ENCODE data around the gene LRRC25.
A peak's percentile ranks its signal among the peaks of the same experiment; 100 is the strongest.

Gene LRRC25

DNA sequence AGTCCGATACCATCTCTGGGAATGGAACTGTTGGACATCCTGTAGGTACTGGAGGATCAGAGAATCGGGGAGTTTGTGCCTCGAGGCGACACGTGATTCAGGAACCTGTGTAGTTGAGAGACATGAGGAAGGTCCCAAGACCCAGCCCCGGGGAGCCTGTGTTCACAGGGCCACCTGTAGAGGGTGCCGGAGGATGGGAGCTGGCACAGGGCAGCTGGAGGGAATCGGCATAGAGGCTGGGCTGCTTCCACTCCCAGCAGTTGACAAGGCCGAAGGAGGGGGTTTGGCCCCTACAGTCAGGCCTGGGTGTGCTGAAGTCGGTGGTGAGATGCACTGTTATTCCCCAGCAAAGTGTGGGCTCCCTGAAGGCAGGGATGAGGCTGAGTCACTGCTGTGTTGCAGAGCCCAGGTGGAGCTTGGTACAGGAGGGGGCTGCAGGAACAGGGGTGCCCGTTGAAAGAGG, 43.0 kb upstream of the LRRC25 start (continued):
- TF ChIP-seq ZNF175 (tag by site-specific recombination; IDR thresholded peaks at IDR 0.05) = no peak
- TF ChIP-seq ZNF341 (tag by site-specific recombination; IDR thresholded peaks at IDR 0.05; ENCODE audit: low read depth) = no peak
- no peak for TF ChIP-seq WT1 (tag by site-specific recombination; IDR thresholded peaks at IDR 0.05)

DNA sequence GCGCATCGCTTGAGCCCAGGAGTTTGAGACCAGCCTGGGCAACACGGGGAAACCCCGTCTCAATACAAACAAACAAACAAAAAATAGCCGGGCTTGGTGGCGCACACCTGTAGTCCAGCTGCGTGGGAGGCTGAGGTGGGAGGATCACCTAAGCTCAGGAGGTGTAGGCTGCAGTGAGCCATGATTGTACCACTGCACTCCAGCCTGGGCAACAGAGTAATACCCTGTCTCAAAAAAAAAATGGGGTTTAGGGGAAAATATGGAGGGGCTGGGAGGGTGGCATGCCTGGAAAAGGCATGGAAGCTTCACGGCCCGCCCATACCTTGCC, 42.5 kb upstream of the LRRC25 start:
- POLR2A ChIA-PET = interaction anchor here (0.5 to 1.8 kb wide), 3 partner anchors 118 to 253 kb away, joined by 3 to 5 read pairs (median 4); partner anchors contain the start of genes KXD1 and UBA52
- peaks cover 9% of the 10 kb centered on the region for H3K4me1 ChIP-seq (ENCODE audit: control insufficient read depth, insufficient read depth, low read length)
- H3K36me3 ChIP-seq (ENCODE audit: control insufficient read depth in 2 of 2, insufficient read depth in 1 of 2, low read length in 2 of 2) = peaks cover 1 to 34% of the 10 kb centered on the region in 2 experiments; a peak in 2 of 3 replicates
- no peak overlapping the region for H3K4me3 ChIP-seq (ENCODE audit: low read depth, low read length)
- H3K9me3 ChIP-seq (ENCODE audit: control insufficient read depth, insufficient read depth, low read depth, low read length) = no peaks in the 10 kb centered on the region
- CTCF ChIA-PET = interaction anchor here (0.8 to 3.2 kb wide), 7 partner anchors 9 to 30 kb away, joined by 3 to 25 read pairs (median 5); no protein-coding TSS in a partner anchor
- H3K27ac ChIP-seq (ENCODE audit: extremely low read depth, low read depth, low read length) = no peak overlapping the region; the same call in 1 of the 2 replicates
- TF ChIP-seq EGR2 (tag by site-specific recombination; IDR thresholded peaks at IDR 0.05; ENCODE audit: low read depth) (peak; percentile 60), KLF8 (tag by site-specific recombination; IDR thresholded peaks at IDR 0.05) (no peak), GLIS1 (tag by site-specific recombination; IDR thresholded peaks at IDR 0.05) (peak; percentile 36; the same call in 1 of the 2 replicates), ZFHX2 (tag by site-specific recombination; conservative IDR thresholded peaks at IDR 0.05) (peak; percentile 82), ZNF621 (tag by site-specific recombination; IDR thresholded peaks at IDR 0.05) (no peak)
- TF ChIP-seq, protein P1, sequence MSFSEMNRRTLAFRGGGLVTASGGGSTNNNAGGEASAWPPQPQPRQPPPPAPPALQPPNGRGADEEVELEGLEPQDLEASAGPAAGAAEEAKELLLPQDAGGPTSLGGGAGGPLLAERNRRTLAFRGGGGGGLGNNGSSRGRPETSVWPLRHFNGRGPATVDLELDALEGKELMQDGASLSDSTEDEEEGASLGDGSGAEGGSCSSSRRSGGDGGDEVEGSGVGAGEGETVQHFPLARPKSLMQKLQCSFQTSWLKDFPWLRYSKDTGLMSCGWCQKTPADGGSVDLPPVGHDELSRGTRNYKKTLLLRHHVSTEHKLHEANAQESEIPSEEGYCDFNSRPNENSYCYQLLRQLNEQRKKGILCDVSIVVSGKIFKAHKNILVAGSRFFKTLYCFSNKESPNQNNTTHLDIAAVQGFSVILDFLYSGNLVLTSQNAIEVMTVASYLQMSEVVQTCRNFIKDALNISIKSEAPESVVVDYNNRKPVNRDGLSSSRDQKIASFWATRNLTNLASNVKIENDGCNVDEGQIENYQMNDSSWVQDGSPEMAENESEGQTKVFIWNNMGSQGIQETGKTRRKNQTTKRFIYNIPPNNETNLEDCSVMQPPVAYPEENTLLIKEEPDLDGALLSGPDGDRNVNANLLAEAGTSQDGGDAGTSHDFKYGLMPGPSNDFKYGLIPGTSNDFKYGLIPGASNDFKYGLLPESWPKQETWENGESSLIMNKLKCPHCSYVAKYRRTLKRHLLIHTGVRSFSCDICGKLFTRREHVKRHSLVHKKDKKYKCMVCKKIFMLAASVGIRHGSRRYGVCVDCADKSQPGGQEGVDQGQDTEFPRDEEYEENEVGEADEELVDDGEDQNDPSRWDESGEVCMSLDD (tag by site-specific recombination; IDR thresholded peaks at IDR 0.05) = peak; percentile 26; the same call in 1 of the 2 replicates
- TF ChIP-seq, protein P2, sequence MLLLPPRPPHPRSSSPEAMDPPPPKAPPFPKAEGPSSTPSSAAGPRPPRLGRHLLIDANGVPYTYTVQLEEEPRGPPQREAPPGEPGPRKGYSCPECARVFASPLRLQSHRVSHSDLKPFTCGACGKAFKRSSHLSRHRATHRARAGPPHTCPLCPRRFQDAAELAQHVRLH (tag by site-specific recombination; IDR thresholded peaks at IDR 0.05) = 0 out of 2 replicates have a peak, but pooled peaks have one; percentile 43
- TF ChIP-seq, protein P3, sequence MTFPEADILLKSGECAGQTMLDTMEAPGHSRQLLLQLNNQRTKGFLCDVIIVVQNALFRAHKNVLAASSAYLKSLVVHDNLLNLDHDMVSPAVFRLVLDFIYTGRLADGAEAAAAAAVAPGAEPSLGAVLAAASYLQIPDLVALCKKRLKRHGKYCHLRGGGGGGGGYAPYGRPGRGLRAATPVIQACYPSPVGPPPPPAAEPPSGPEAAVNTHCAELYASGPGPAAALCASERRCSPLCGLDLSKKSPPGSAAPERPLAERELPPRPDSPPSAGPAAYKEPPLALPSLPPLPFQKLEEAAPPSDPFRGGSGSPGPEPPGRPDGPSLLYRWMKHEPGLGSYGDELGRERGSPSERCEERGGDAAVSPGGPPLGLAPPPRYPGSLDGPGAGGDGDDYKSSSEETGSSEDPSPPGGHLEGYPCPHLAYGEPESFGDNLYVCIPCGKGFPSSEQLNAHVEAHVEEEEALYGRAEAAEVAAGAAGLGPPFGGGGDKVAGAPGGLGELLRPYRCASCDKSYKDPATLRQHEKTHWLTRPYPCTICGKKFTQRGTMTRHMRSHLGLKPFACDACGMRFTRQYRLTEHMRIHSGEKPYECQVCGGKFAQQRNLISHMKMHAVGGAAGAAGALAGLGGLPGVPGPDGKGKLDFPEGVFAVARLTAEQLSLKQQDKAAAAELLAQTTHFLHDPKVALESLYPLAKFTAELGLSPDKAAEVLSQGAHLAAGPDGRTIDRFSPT (tag by site-specific recombination; IDR thresholded peaks at IDR 0.05) = no peak

DNA sequence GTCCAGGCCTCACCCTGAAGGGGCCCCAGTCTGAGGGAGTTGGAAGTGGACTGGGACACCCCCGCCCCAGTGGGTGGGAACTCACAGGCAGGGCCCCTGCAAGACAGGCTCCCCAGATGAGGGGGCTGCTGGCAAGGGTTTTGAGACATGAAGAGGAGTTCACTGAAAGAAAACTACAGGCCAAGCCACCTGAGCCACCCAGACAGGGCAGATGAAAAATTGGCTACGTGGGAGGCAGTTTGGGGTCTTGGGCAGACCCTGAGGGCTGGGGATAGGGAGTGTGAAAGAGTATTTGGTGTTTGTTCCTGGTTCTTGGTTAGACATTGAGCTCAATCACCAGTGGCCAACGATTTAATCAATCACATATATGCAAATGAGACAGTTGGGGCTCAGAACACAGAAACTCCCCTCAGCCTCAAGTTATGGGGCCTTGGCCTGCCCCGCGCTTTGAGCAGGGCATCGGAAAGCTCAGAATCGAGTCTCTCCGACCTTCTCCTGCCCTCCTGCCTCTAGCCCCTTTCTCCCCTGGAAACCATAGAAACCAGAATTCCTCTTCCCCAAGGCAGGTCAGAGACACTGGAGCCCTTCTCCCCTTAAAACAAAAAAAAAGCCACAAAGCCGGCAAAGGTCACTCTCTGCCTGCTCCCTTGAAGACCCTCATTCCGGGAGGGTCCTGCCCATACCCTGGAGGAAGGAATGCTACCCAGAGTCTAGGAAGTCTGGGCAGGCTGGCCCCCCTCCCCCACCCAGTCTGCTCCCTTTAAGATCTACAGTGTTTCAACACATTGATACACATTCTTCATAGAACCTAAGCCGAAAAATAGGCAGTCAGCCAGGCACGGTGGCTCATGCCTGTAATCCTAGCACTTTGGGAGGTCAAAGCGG, 41.8 kb upstream of the LRRC25 start:
- H3K4me1 ChIP-seq (ENCODE audit: control insufficient read depth, insufficient read depth, low read length) = peaks cover 13% of the 10 kb centered on the region
- H3K4me3 ChIP-seq (ENCODE audit: low read depth, low read length) = no peak overlapping the region
- ChIA-PET CTCF (interaction anchor here (0.6 to 3.2 kb wide), 6 partner anchors 12 to 544 kb away, joined by 3 to 25 read pairs (median 4); partner anchors contain the start of gene REX1BD), POLR2A (interaction anchor here (1.0 to 1.8 kb wide), 3 partner anchors 14 to 480 kb away, joined by 4 read pairs; partner anchors contain the start of genes COPE, DDX49 and UBA52)
- peak; percentile 100 for TF ChIP-seq ZFP3 (tag by site-specific recombination; IDR thresholded peaks at IDR 0.05; ENCODE audit: low read depth)
- TF ChIP-seq ZNF664 (tag by site-specific recombination; IDR thresholded peaks at IDR 0.05) = peak; percentile 79
- TF ChIP-seq ZBTB48 (tag by site-specific recombination; IDR thresholded peaks at IDR 0.05) = 0 out of 2 replicates have a peak, but pooled peaks have one; percentile 1
- no peak for TF ChIP-seq ZNF391 (tag by site-specific recombination; IDR thresholded peaks at IDR 0.05; ENCODE audit: borderline replicate concordance, low read depth)
- no peak for TF ChIP-seq ZNF140 (tag by site-specific recombination; IDR thresholded peaks at IDR 0.05)
- TF ChIP-seq, protein P4, sequence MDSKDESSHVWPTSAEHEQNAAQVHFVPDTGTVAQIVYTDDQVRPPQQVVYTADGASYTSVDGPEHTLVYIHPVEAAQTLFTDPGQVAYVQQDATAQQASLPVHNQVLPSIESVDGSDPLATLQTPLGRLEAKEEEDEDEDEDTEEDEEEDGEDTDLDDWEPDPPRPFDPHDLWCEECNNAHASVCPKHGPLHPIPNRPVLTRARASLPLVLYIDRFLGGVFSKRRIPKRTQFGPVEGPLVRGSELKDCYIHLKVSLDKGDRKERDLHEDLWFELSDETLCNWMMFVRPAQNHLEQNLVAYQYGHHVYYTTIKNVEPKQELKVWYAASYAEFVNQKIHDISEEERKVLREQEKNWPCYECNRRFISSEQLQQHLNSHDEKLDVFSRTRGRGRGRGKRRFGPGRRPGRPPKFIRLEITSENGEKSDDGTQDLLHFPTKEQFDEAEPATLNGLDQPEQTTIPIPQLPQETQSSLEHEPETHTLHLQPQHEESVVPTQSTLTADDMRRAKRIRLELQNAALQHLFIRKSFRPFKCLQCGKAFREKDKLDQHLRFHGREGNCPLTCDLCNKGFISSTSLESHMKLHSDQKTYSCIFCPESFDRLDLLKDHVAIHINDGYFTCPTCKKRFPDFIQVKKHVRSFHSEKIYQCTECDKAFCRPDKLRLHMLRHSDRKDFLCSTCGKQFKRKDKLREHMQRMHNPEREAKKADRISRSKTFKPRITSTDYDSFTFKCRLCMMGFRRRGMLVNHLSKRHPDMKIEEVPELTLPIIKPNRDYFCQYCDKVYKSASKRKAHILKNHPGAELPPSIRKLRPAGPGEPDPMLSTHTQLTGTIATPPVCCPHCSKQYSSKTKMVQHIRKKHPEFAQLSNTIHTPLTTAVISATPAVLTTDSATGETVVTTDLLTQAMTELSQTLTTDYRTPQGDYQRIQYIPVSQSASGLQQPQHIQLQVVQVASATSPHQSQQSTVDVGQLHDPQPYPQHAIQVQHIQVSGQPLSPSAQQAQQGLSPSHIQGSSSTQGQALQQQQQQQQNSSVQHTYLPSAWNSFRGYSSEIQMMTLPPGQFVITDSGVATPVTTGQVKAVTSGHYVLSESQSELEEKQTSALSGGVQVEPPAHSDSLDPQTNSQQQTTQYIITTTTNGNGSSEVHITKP (tag by site-specific recombination; IDR thresholded peaks at IDR 0.05) = peak; percentile 43; the same call in 1 of the 2 replicates
- TF ChIP-seq ZBTB17 (tag by site-specific recombination; IDR thresholded peaks at IDR 0.05) = peak; percentile 64
- H3K36me3 ChIP-seq (ENCODE audit: control insufficient read depth in 2 of 2, insufficient read depth in 1 of 2, low read length in 2 of 2) = peaks cover 5 to 34% of the 10 kb centered on the region in 2 experiments; a peak in 2 of 3 replicates
- no peaks in the 10 kb centered on the region for H3K9me3 ChIP-seq (ENCODE audit: control insufficient read depth, insufficient read depth, low read depth, low read length)
- peak overlapping the region; percentile 94 for H3K27ac ChIP-seq (ENCODE audit: extremely low read depth, low read depth, low read length)

Data from HEK293 (cell line).